CD4-positive, alpha-beta T cell treated with Interleukin-10 for 1 hour (primary cell): Measurements from ENCODE around the gene LHFPL6.
A peak's percentile ranks its signal among the peaks of the same experiment; 100 is the strongest.

Experiments
- DNase-seq: peaks from one replicate; pipeline ENCODE4 v3.0.0-alpha.2; 2020

Gene LHFPL6

DNA sequence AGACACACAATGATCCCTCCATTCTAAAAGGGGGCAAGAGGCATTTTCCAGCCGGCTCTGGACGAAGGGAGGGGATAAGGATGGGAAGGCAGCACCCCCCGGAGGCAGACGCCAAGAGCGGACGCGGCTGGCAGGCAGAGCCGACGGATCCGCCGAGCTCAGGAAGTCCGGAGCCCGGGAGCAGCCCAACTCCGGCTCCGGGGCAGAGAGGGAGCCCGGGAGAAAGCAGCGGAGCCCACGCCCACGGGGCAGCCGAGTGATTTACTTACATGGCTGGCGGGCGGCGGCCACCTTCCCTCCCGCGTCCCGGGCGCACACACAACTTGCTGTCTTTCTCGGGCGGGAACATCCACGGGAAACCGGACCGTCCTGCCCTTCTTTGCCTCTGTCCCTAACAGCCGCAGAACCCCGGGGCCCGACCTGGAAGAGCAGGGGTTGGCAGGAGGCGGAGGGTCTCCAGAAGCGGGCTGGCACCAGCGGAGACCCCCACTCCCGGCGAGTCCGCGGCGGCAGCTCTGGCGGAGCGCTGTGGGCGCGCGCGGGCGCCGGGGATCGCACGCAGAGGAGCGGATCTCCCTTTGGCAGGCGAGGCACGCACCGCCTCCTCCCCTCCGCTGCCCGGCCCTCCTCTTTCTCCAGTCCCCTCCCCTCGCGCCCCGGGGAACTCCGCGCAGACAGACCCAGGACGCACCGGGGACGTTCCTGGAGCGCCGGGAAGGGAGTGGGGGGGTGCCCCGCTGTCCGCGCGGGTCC, at the start of gene LHFPL6:
Gene LHFPL6 (minus strand): TSS at position 580 of the 753 bp plus-strand sequence.
- DNase-seq: peak; percentile 35

DNA sequence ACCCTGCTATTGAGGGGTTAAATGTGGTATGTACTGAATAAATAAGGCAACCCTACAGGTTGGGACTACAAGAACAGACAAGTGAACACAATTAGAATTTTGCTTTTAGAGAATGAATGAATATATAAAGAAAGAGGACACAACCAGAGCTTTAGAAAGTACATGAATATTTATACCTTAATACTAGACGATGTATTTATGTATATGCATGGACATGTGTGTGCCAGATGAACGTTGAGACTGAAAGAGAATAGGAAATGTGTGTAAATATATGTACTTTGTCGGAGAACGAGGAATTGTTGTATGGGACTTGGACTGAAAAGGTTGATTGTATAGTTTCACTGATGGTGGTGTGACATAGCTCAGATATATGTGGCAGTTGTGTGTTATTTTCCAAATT, 43.1 kb upstream of the LHFPL6 start:
- no peak for DNase-seq

DNA sequence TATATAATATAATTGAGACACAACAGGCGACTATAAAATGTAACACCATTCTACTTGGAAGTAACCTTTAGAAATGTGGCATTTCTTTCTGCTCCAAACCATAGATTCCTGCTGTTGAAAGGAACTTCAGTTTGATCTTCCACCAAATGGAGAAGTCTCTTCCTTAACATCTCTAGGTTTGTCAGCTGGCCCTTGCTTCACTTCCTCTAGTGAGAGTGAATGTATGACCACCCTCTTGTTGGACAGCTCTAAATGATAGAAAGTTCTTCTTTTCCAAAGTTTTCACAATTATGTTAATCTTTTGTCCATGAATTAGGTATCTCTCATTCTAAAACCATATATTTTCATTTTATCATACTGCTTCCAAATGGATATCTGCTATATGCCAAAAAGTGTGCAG, 38.7 kb upstream of the LHFPL6 start:
- no peak for DNase-seq

DNA sequence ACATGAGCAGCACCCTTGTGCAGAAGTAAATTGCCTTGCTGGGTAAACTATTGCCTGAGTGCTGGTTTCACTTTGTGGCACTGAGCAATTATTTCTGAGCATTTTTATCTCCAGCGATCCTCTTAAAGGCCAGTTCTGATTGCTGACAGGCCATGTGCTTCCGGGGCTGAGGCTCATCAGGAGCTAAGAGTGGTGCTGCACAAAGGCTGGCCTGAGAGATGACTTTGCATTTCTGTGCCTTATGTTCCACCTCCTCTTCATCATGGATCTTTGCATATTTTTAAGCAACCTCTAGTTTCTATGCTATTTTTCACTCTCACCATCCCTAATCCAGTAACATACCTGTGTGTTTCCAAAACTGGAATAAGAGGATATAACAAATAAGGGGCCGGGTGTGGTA, 34.9 kb upstream of the LHFPL6 start:
- DNase-seq: no peak

DNA sequence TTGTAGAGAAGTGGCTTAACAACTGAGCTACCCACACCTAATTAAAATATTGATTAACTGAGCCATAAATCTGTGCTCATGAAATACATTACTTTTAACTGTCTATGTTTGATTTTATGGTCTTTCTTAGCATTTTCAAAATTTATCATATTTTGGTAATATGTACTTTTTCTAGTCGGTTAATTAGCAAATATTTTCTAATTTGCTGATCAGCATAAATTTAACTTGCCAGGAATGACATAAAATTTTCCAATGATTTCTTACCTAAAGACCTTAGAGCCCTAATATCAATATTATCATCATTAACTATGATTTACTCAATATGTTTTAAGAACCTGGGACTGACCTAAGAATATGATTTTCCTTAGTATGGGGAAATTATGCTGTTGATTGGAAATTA, 32.6 kb upstream of the LHFPL6 start:
- no peak for DNase-seq

DNA sequence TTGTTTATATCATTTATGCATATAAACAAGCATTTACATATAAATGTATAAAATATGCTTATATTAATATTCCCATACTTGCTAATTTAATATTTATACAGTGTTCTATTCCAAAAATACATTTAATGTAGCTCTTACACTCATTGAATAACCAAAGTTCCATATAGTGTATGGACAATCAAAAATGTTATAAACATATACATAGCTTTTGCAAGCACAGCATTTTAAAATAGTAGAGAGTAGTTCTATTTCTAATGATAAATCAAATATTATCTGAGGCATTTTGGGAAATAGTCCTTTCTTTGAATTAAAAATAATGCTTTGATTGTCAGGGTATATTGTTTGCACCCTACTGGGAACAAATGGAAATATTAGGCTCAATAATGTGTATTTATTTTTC, 30.0 kb upstream of the LHFPL6 start:
- no peak for DNase-seq

DNA sequence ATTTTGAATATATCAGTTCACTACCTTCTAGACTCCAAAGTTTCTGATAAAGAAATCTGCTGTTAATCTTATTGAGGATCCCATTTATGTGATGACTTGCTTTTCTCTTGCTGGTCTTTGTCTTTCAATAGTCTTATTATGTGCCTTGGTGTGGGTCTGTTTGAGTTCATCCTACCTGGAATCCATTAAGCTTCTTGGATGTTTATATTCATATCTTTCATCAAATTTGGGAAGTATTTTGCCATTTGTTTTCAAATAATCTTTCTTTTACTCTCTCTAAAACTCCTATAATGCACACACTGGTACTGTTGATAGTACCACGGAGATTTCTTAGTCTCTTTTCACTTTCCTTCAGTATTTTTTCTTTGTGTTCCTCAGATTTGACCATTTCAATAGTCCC, 28.3 kb upstream of the LHFPL6 start:
- DNase-seq: no peak

DNA sequence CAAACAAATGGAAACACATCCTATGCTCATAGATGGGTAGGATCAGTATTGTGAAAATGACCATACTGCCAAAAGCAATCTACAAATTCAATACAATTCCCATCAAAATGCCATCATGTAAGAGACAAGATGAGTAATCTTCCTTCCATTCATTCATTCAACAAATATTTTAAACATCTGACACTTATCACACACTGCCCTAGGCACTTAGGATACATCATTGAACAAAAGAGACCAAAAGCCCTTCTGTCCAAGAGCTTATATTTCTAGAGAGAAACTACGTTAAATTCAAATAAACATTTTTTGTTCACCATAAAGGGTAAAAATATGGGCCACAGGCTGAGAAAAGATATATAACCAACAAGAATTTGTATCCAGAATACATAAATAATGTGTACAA, 20.5 kb upstream of the LHFPL6 start:
- no peak for DNase-seq

DNA sequence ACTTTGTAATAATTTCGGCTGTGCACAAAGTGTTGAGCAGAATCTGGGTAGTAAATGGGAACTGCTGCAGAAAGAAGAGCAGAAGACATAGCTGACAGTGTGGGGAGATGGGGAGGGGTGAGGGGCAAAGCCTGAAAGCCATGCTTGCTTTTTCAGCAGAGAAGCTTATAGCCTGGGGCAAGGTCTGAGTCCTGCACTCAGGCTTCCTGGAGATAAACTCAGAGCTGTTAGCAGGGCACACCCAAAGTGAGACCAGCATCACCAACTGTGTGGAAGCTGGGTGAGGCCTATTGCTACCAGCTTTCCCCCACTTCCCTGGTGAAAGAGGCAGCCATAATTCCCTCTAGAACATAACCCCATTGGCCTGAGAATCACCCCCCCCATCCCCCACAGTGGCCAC, 15.6 kb upstream of the LHFPL6 start:
- no peak for DNase-seq

DNA sequence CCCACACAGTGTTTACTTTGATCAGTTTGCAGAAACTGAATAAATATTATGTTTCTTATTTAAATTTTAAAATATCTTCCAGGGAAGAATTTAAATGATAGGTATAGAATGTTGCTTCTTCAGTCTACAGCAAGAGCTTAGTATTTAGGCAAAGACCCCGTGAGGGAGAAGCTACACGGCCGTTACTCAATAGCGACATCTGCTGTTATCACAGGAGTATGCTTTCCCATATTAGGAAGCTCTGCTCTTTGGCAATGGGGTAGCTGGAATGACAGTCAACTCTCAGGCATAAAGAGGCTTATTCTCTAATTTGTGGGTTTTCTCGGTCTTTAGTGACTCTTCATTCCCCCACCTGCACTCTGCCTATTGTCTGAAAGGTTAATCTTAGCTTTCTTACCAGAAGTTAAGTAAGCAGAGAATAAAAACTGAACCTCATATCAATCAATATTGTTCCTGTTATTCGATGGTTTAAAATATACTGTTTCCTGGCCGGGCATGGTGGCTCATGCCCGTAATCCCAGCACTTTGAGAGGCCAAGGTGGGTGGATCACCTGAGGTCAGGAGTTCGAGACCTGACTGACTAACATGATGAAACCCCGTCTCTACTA, 13.2 kb upstream of the LHFPL6 start:
- DNase-seq: peak; percentile 55

DNA sequence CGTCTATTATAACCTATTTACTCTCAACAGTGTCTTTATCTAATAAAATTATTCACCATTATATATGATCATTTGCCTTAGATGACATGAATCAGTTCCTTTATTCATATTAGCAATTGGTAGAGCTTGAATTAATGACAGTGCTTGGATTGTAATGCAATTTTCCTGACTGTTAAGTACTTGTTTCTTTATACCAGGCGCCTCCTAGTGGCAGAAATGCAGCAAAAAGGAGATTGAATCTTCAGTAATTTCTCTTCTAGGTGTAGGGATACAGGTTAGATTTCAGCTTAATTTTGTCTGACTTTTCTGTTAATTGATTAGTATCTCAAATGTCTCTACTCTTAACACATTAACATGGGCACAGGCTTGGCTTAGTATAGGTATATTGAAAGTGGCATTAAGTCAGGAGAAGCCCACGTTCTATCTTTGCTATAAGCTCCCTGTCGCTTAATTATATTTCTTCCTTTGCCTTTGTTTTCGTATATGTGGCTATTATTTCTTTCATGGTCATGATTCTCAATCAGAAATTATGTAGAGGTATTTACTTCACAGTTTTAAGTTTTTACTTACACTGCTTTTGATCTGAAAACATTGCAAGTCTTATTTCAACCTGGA, 9.1 kb upstream of the LHFPL6 start:
- DNase-seq: peak; percentile 61

DNA sequence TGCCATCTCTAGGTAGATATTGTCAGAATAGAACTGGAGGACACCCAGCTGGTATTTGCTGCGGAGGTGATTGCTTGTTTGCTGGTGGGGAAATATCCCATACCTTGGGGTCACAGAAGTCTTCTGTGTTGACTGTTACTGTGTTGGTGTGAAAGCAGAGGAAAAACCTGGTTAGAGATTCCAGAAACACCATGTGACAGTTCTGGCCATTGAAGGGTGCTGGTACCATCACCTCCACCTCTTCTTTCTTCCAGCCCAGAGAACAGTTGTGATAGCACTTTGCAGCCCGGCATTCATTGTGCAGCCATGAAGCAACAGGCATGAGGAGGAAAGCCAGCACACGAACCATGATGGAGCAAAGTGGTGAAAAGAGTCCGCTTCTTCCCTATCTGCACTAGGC, 4.9 kb upstream of the LHFPL6 start:
- no peak for DNase-seq

DNA sequence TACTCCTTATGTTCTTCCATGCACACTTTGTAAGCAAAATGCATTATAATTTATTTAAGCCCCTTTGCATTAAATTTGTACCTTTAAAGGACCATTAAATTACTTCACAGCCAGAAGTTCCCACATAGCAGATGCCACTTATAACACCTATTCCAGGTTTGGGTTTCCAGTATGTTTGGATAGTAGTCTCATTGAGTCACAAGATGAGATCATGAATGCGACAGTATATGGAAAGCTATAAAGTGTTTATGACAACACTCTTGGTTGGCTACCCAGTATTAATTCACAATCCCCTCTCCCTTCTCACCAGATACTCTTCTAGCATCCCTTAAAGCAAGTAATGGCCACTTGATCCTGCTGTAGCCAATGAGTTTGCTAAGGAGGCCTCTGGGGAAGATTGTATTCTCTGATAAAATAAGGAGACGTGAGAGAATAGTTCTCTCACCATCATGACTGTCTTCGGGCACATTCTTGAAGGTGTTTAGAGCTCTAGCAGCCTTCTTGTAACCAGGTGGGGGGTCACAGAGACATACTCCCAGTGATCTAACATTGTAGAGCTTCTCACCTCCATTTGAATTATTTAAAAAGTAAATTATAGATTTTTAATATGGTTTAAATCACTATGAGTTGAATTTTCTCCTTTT, 2.8 kb upstream of the LHFPL6 start:
- no peak for DNase-seq

DNA sequence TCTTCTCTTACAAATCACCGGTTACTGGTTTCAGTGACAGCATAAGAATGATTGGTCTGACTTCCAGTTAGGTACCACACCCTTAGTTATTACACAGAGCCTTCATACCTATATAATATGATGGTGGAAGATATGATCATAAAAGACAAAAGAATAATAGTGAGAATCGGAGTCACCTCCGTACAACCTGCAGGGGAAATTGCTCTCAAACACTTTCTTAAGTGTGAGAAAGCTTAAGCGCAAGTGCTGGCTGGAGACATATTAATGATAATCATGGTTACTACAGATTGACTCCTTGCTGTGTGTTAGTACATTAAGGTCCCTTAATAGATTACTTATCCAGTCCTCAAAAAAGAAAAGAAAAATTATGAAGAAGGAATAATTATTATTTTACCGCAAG, 1.8 kb upstream of the LHFPL6 start:
- DNase-seq: no peak

DNA sequence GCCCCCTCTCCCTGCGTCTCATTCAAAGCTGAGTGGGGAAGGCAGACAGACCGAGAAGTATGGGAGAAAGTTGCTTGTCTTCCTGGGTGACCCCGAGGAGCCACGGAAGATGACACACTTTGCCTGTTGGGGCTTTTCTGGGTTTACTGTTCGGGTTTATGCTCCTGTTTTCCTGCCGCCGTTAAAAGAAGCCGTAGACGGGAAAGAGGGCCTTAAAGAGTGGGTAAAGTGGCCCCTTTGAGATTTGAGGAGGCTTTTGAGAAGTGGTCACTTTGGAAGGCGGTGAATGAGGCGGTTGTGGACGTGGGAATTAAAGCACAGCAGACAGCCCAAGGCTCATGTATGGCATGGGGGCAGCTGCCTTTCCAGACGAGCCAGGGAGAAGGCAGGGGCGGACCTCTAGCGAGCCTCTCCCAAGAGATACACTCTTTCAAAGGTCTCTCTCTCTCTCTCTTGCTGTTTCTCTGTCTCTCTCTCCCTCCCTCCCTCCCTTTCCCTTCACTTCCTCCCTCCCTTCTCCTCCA, 493 bp upstream of the LHFPL6 start:
- DNase-seq: no peak

DNA sequence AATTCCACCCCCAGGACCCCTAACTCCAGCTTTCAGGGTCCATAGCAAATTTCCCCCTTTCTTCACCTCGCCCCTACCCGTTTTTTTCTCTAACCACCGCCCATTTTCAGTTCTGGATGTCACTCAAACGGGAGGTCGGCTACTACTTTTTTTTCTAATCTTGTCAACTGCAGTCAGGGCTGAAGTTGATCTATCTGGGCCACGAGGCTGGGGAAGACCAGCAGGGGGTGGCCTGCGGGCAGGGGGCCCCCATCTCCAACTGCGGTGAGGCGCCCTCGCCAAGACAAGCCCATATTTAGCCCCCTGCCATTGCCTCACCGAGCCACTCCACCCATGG, 748 bp downstream of the LHFPL6 start:
- DNase-seq: no peak

DNA sequence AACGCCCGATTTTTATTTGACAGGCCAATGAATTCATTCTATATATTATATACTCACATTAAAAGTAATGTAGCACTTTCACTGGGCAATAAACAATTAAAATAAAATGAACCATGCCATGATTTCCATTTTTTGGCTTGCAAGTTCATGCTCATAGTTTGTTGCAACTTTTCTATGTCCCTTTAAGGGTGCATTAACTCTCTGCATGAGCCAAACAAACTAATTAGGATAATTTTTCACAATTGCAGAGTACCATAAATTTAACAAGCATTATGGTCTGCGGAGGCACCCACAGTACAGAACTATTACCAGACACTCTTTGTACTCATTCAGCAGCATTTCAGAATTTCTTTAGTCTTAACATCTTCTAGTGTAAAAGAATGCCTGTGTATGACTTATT, 1.4 kb downstream of the LHFPL6 start:
- no peak for DNase-seq

DNA sequence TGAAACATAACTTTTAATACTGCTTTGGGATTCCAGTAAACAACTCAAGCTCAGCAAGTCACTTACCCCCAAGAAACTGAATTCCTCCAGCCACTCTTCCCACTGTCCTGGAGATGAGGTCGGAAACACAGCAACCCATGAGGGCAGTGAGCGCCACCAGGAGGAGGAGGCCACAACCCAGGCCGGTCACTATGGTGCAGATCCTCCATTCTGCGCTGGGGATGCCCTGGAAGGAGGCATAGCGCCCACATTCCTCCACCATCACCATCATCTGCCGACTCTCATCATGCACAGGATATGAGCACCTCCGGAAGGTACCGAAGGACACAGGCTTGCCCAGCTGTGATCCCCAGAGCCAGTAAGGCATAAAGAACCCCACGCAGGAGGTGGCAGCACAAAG, 2.2 kb downstream of the LHFPL6 start:
- DNase-seq: no peak

DNA sequence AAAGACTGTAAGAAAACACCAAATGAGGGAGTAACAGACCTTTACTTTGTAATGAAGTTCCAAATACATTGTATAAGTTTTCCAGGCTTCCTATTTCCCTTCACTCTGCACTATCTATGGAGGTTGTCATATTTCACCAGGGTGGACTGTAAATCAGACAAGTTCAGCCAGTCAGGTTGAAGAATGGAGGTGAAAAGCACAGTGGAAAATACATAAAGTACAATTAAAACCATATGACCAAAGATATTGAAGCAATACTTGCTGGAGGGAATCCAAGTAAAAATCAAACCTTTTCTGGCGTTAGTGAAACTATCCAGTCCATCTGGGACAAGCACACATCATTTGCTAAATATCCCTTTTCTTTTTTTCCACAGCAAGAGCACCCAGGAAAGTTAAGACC, 3.2 kb downstream of the LHFPL6 start:
- no peak for DNase-seq

DNA sequence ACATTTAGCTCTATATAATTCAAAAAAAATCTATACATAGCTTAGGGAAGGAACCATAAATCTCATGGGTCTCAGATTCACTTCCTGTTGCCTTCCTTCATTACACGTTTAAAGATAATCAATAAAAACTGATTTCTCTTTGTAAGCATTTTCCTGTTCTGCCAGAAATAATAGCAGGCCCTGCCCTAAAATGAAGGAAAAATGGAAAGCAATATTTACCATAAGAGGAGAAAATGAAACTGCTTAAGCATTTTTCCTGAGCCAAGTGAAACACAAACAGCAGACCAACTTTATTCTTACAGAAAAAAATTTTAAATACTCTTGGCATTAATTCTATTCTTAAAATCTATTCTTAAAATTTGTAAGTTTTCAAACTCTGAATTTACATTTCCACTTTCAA, 4.0 kb downstream of the LHFPL6 start:
- DNase-seq: no peak

DNA sequence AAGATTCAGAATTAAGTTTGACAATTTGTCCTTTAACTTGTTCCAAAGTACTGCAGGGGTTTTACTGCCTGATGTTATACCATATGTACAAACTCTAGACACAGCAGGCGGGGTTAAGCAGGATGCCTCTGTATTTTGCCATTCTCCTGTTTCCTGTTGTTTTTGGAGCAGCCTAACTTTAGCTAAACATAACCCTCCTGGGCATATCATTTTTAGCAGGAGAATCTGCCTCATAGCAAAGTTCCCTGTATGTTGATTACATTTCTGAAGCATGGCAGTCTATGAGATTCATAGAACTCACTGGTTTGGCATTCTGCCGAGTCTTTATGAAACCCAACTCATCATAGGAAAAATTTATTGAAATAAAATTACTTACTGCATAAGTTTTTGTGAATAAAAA, 5.2 kb downstream of the LHFPL6 start:
- DNase-seq: no peak

DNA sequence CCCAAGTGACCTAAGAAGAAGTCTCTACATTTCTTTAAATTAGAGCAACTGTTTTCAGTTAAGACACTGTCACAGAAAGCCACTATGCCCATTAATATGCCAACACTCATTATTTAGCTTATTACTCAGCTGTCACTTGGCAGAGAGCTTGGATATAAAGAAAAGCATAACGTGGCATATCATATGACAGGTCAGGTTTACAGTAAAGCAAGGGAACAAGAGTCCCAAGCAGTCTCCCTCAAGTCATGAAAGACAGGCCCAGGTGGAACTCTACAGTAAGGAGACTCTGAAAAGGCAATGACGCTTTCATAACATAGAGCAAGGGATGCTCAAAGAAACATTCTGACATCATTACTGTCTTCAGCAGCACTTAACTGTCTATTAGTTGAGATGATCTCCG, 6.3 kb downstream of the LHFPL6 start:
- DNase-seq: no peak

DNA sequence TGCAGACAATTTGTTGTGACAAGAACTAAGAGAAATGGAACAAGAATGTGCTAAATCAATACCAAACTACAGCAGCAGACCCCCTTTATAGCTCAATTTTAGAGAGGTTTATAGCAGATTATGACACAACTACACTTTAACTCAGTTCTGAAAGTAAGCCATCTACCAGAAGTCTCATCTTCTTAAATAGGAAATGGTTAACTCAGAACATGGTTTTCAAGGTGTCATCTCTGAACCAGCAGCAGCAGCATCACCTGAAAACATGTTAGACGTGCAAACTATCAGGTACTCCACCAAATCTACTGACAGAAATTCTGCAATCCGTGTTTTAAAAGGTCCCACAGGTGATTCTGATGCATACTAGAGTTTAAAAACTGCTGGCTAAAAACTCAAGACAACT, 6.8 kb downstream of the LHFPL6 start:
- no peak for DNase-seq

DNA sequence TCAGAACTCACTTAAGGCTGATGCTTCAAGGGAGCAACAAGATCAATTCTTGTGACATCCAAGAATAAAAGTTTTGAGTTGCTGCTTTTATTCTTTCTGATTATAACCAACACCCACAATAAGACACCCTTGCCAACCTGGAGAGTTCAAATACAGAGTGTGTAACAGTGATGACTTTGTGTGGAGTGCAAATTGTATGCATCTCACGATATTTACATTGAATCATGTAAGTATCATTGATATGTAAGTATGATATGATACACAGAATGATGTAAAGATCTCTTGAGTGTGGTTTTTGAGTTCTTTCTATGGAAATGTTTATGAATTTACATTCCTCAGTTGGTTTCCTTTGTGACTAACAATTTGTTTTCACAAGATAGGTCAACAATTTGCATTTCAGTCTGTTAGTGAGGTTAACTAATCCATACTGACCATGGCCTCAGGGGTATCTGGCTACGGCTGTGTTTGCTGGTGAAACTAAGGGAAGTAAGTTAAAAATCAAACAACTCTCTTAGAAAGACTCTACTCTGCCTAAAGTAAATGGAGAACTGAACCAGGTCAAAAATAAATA, 12.4 kb downstream of the LHFPL6 start:
- DNase-seq: no peak
